ENCODE data around the gene COG1. TPM values are rescaled to one million over a fixed set of nuclear protein-coding genes. Genes with fewer than 3 reads are reported as not detected.

COG1 gene
- total RNA-seq, 1 experiment from 2014 or later, result 25.3 TPM

- DNase-seq (ENCODE audit: low read depth), result no peak
Observed at GRCh38 chr17:73226556-73227172, 33.8 kb downstream of the COG1 start.

DNA sequence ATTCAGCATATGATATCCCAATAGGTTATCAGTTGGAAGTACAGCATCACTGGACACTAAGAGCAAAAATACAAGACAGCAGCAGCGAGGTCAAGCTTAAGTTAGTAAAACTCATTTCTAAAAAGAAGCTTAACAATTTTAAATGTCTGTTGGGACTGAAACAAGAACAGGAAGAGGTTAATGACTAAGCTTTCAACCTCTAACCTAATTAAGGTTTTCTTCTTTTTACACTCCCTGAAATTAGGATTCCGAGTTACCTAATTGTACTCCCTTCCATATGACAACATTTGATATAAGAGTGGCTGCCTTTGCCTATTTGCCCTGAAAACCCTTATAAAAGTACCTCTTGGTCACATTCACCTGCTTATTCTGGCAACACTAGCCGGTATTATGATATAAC, 34.5 kb downstream of the COG1 start:
- no peak for DNase-seq (ENCODE audit: low read depth)

GRCh38 chr17:73227944-73228343, 35.1 kb downstream of the COG1 start:
- no peak for DNase-seq (ENCODE audit: low read depth)

- DNase-seq (ENCODE audit: low read depth), result peak; percentile 92
Observed at GRCh38 chr17:73228748-73229236, 35.9 kb downstream of the COG1 start.

GRCh38 chr17:73230088-73230487, 37.2 kb downstream of the COG1 start:
- no peak for DNase-seq (ENCODE audit: low read depth)

DNA sequence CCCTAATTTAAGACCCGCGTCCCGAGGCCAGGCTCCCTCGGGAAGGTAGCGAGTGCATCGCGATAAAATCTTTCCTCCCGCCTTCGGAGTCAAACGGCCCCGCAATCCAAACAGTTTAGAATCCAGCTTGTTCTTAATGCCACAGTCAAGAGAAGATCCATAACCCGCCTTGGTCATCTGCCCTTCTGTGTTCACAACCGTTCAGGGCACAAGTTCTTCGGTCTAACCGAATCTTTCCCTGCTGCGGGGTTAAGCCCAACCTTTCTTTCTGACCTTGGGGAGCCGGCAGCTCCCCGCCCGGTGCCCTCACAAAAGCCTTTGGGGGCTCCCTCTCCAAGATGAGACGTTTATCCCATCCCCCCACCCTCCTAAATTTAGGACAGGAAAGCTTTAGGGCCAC, 38.5 kb downstream of the COG1 start:
- peak; percentile 13 for DNase-seq (ENCODE audit: low read depth)

DNA sequence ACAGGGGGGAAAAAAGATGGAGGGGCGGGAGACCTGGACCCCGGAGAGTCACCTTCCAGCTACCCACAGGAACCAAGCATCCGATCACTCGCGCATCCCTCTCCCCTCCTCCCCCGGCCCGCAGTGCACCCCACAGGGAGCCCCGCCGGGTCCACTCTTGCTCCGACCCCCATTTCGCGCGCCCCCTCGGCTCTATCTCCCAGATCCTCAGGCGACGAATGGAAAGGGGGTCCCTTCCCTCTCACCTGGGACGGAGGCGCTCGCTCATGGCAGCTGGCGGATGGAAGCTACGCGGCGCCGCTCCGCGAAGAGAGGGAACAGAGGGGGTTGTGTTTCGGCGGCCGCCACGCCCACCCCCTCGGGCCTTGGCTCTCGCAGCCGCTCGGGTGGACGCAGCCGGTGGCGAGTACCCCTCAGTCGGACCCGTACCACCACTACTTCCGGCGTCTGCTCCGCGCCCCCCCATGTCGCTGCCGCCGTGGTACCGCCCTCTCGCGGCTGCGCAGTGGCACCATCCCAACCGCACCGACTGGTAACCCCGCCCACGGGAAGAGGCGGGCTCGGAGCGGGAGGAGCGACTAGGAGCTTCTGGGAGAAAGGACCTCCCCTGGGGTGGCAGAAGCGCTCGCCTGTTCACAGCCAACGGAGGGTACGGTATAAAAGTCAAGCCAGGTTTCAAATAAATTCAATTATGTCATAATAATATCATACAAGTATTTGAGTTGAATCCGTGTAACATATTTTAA, 39.2 kb downstream of the COG1 start:
- peak; percentile 92 for DNase-seq (ENCODE audit: low read depth)

DNA sequence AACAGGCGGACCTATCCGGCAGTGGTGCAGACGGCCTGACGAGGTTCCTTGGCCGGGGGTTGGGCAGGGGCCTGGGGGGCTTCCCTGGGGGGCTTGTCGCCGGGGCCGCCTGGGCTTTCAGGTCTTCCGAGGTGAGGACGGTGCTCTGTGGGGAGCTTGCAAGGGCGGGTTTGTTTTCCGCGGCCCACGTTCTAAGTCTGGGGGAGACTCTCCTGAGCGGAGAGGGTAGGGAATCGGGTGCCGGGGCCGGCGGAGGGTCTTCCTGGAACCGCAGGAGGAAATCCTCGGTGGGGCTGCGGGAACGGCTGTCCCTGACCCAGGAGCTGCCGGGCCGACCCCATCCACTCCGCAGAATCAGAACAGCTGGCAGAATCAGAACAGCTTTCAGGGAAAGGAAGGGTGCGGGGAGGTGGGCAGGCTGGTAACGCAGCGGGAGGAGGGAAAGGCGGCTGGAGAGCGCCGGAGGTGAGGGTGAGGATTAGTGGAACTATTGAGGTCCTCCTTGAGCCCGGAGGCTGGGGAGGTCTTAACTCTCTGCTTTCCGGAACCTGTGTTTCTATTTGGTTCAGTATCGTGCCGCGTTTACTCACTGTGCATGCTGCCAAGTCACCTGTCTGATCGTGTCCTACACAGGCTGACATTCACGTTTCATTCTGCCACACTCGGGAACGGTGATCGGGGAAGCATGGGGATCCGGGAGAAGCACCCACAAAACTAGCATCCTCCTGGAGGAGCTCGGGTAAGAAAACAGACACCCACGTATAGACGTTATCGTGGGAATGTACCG, 39.9 kb downstream of the COG1 start:
- DNase-seq (ENCODE audit: low read depth), result peak; percentile 48

GRCh38 chr17:73234736-73235135, 41.9 kb downstream of the COG1 start:
- DNase-seq (ENCODE audit: low read depth), result no peak

DNA sequence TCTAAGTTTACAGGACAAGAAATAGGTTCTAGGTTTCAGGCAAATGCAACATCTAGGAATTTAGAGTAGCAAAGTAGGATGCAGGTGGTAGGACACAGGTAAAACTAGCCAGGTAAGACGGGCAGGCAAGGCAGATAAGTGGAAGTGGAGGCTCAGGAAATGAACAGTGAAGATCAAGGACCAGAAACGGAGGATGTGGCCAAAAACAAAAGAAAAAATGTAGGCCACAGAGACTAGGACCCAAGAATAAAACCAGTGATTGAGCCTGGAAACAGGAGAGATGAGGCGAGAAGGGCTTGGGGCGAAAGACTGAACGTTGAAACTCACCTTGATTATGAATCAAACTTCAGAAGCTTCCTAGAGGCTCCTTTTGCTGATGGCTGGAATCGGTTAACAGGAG, 44.9 kb downstream of the COG1 start:
- DNase-seq (ENCODE audit: low read depth), result no peak

- DNase-seq (ENCODE audit: low read depth), result no peak
Observed at GRCh38 chr17:73240561-73240960, 47.7 kb downstream of the COG1 start.

GRCh38 chr17:73247726-73248125, 54.9 kb downstream of the COG1 start:
- no peak for DNase-seq (ENCODE audit: low read depth)

DNA sequence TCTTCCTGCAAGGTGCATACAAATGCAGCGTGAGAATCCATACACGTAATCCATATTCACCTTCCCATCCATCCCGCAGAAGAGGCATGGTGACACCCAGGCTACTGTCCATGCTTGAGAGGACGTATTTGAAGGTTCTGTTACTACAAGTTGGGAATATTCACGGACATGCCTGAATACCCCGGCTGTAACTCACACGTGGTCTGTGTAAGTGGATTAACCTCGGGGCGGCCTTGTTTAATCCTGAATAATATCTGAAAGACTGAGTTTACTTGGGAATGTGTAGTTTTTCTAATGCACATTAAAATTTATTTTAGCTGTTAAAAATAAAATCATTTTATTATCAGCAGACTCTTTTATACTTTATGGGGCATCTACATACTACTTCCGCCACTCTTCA, 55.7 kb downstream of the COG1 start:
- DNase-seq (ENCODE audit: low read depth), result no peak

GRCh38 chr17:73249700-73250099, 56.8 kb downstream of the COG1 start:
- no peak for DNase-seq (ENCODE audit: low read depth)

DNA sequence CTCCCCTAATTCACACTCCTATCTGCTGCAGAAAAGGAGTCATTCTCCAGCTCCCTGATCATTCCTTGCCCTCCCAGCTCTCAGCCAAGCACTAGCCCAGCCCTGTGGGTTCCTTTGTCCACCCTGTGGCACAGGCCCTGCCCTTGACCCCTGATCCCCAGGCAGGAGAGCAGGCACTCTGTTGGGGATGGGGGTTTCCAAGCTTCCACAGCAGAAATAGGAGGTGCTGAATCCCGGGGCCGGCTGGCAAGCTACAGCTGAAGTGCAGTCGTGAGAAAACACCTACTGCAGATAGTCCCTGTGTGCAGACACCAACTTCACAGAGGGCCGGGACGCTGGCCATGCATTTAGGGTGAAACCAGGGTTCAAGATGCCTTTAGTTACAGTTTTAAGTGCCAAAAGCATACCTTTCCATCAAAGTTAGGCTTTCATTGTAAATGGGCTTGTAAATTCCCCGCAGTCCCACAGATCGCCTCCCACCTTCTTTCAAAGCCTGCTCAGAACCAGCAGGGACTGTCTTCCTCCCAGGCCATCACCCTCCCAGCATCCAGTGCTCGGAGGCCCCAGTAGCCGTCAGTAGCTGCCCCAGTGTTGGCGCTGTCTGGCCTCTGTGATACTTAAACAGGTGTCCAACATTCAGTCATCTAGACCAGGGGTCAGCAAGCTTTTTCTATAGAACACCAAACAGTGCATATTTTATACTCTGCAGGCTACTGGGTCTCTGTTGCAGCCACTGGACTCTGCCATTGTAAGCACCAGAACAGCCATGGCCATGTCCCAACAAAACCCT, 58.2 kb downstream of the COG1 start:
- DNase-seq (ENCODE audit: low read depth), result no peak

- DNase-seq (ENCODE audit: low read depth), result no peak
Observed at GRCh38 chr17:73251871-73252270, 59.0 kb downstream of the COG1 start.

GRCh38 chr17:73255671-73256181, 62.9 kb downstream of the COG1 start:
- DNase-seq (ENCODE audit: low read depth), result peak; percentile 24

- DNase-seq (ENCODE audit: low read depth), result no peak
Observed at GRCh38 chr17:73256220-73256619, 63.4 kb downstream of the COG1 start.

GRCh38 chr17:73257516-73257915, 64.7 kb downstream of the COG1 start:
- no peak for DNase-seq (ENCODE audit: low read depth)

Measured in LHCN-M2 (cell line).